ENCODE results near the gene DGCR8.
"Not testable (repeated sequence)": the region's sequence is repeated elsewhere in the genome, so short reads cannot be mapped to it uniquely, and the experiment has no call there.

Gene DGCR8

DNA sequence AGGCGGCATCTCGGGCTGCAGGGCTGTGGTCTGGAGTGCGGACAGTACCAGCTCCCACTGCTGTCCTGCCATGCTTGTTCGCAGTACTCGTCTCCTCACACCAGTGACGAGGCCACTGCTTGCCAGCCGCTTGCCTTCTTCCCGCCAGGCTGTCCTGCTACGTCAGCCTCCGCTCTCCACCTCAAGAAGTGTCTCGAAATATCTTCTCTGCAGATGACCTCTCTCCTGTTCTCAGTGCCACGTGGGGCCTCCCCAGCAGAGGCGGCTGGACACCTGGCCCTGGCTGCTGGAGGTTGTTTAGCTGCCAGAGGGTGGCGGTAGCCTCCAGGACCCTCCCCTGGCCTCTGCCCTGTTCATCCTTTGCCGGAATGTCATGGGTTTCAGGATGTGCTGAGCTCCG lies 73.9 kb downstream of the DGCR8 start:
- DNase-seq (ENCODE audit: low read depth) = no peak

DNA sequence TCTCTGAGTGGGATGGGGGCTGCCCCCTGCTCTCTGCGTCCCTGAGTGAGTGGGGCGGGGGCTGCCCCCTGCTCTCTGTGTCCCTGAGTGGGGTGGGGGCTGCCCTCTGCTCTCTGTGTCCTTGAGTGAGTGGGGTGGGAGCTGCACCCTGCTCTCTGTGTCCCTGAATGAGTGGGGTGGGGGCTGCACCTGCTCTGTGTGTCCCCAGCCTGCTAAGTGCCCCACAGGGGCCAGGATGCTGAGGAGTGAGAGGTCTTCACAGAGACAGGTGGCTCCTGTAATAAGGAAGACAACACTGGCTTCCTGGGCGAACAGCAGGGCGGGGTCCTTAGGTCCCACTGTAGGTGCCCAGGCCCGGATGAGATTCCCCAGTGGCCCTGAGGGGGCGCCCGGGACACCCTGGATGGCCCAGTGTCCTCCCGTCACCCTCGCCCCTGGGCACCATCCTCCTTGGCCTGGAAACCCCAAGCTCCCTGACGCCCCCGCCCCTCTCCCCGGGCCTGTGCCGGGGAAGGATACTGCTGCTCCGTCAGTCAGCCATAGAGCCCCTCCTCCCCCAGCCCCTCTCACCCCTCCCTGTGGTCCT lies 74.7 kb downstream of the DGCR8 start:
- no peak for DNase-seq (ENCODE audit: low read depth)

DNA sequence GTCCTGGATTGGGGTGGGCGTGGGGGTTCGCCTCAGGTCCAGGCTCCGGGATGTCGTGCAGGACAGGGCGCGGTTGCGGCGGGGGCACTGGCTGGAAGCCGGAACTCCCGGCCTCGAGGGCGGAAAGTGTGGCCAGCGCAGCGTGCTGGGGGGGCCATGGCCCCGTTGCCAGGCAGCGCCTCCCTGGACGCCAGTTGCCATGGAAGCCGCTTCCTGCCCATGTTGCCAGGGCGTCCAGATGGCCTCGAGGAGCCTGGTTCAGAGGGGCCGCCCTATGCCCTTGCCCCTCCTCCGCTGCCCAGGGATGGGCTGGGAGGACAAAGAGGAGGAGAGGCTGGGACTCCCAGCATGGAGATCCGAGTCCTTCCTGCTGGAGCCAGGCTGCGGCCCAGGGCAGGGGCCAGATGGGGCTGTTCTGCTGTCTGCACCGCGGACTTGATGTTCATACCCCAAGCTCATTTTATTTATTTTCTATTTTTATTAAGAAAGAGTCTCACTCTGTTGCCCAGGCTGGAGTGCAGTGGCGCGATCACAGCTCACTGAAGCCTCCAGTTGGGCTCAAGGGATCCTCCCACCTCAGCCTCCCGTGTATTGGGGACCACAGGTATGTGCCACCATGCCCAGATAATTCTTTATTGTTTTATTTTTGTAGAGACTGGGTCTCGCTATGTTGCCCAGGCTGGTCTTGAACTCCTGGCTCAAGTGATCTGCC lies 75.4 kb downstream of the DGCR8 start:
- DNase-seq (ENCODE audit: low read depth) = no peak

DNA sequence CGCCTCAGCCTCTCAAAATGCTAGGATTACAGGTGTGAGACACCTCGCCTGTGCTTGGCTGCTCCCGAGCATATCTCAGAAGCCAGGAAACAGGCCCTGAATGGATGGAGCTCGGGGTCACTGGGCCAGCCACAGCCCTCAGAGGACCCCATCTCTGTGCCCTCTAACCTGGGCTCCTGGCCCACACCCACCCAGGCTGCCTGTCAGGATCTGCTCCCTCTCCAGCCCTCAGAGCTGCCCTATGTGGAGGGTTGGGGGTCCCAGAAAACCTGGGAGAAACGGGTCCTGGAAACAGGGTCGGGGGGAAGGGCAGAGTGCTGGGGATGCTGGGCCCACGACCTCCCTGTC lies 76.0 kb downstream of the DGCR8 start:
- no peak for DNase-seq (ENCODE audit: low read depth)

DNA sequence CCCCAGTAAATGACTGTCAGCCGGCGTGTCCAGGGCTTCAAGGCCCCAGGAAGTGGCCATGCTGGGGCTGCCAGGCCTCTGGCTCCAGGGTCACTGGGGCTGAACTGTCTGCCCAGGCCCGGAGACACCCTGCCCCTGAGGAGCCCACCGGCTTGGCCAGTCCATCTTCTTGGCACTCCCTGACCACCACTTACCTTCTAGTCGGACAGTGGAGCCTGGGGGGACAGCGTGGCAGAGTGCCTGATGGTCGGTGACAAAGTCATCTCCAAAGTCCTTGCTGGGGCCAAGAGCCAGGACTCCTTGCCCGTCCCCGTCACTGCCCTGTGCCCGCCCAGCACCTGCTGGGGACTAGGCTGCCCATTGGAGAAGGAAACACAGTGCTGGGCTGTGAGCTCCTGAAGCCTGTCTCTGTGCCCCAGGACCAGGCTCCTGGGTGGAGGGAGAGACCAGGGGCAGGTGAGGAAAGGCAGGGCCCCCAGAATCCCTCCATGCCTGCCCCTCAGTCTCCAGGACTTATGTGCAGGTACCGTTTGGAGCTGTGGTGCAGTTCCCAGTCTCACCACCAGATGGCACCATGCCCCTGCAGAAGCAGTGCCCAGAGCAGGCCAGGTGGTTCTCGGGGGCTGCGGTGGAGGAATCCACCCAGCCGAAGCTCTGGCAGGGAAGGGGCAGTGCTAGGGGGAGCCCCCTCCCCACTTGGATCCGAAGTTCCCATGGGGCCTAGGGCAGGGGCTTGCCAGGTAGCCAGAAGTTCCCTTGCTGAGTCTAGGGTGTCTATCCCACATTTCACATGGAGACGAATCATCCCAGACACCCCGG lies 76.8 kb downstream of the DGCR8 start:
- DNase-seq (ENCODE audit: low read depth) = peak; percentile 81

DNA sequence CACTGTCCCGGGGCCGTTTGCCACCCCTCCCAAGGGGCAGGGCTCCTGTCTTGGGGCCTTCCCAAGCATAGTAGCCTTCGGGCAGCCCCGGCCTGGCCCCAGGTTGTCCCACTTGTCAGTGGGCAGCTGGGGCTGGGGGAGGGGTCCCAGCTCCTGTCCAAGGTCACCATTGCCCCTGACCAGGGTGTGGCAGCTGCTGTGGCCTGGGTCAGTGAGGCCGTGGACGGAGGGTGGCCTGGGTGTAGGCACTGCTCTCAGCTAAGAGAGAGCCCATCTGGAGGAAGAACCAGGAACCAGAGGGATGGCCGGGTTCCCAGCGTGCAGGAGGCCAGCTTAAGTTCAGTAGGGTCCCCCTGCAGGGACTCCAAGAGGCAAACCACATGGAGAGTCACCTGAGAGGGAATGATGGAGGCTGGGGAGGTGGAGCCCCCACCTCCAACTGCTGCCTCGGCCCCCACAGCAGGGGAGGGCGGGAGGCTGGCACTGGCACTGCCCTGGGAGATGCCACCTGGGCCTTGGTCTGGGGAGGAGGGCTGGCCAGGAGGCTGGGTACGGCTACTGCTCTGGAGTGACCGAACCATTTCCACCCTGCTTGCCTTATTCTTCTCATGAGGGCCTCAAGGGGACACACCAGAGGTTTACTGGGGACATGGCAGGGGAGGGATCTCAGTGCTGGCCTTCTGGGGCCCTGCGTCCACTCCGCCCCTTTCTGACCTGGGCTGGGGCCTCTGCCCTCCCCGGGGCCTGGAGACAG lies 77.6 kb downstream of the DGCR8 start:
- DNase-seq (ENCODE audit: low read depth) = no peak

DNA sequence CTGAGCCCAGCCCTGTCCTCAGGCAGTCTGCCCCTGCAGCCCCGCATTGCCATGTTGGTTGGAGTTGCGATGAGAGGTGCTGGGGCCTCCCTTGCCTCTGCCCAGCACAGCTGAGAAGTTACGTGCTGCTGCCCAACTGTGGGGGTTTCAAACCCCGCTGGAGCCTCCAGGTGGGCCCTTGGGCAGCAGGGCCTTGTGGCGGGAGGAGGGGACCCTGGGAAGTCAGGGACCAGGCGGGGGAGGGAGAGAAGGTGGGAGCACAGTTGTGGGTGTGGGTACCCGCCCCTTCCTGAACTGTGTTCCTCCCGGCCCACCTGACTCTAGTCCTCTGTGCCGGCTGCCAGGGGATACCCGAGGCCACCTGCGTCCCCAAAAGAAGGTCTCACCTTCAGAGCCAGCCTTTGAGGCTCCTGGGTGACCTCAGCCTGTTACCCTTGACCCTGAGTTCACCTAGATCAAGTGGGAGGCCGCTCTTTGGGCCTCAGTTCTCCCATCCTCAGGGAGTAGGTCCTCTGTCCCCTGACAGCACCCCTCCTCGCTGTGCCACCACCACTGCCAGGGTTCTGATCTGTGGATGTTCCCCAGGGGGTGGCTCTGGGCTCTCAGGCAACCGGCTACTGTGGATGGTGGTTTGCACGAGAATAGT lies 78.5 kb downstream of the DGCR8 start:
- DNase-seq (ENCODE audit: low read depth) = no peak

DNA sequence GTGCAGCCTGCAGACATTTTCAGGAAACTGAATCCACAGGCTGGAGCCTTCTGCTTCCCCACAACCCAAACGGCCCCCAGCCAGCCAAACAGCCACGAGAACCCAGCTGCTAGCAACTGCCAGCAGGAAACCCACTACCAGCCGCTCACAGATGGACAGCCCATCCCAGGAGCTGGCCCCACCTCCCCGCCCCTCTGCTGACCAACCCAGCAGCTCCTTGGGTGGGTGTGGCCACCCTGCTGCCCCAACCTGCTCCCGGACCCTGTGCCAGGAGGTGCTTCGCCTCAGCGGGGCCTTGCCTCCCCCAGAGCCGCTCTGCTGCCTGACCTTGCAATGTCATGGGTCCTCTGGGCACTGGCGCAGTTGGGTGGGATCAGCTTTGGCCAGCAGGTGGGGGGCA lies 79.0 kb downstream of the DGCR8 start:
- DNase-seq (ENCODE audit: low read depth) = no peak

DNA sequence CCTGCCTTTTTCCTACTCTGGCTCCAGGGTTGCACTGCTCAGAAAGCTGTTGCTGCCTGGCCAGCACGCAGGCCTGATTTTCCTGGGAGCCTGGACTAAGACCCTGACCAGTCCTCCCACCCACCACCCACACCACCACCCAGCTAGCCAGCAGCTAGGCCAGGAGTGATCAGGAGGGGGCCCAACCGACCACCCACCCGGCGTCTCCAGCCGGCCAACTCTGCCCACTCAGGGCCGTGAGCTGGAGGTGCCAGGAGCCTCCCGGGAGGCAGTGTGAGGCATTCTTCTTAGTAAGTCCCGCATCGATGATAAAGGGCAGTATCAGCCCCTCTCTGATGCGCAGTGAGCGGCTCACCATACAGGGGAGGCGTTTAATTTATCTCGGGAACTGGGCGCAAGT lies 79.5 kb downstream of the DGCR8 start:
- not testable (repeated sequence) for DNase-seq (ENCODE audit: low read depth)

DNA sequence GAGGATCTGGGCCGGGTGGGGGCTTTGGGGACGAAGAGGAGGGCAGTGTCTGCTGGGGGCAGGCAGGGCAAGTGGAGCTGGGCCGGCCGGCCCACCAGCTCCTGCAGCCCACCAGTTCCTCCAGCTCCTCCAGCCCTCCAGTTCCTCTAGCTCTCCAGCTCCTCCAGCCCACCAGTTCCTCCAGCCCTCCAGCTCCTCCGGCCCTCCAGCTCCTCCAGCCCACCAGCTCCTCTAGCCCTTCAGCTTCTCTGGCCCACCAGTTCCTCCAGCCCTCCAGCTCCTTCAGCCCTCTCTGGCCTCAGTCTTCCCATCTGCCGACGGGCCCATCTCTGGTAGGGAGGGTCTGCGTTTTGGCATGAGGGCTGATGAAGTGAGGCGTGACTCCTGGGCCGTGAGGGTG lies 80.0 kb downstream of the DGCR8 start:
- no peak for DNase-seq (ENCODE audit: low read depth)

Data from T follicular helper cell (primary cell).